PC-9 (cell line): ENCODE data around the gene ENPP4.

Source experiments
- EZH2 ChIP-seq: fragments of 200-600 bp; sonication (generic); IDR thresholded peaks from 2 replicates; pipeline ENCODE4 v1.8.0; 2017; ENCODE audit warnings: antibody characterized with exemption, low read depth
- TF ChIP-seq, protein P1 (sequence below): fragments of 200-600 bp; sonication (generic); conservative IDR thresholded peaks from 2 replicates; pipeline ENCODE4 v1.6.1; 2017; ENCODE audit warnings: mixed run types, antibody characterized with exemption, mild to moderate bottlenecking, moderate library complexity

DNA sequence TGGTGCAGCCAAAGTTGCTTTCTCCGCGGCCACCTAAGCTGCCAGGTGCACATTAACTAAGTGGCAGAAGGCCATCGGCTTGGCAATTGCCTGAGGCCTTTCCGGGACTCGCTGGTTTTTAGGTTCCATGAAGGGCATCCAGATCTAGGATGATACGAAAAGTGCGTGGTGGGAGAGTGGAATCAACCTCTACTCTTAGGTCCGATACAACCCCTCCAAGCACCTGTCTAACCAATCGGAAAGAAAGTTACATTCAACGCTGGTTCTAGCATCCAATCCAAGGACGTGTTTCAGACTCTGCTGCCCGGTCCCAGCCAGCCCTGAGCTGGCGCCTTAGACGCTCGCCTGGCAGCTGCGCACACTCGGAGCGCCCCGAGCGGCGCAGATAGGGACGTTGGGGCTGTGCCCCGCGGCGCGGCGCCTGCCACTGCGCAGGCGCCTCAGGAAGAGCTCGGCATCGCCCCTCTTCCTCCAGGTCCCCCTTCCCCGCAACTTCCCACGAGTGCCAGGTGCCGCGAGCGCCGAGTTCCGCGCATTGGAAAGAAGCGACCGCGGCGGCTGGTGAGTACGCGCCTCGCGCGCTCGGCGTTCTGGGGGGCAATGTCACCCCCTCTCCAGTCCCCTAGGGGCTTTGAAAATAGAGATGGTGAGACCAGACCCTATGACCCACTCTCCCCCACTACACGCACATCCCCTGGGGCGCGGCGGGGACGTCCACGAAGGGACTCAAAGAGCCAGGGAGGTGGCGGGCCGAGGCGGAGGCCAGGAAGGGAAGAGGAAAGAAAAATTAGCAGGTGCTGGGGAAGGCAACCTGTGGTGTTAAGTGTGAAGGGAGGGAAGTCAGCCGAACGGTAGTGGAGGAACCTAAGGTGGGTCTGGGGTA lies at the start of gene ENPP4:
- TF ChIP-seq, protein P1, sequence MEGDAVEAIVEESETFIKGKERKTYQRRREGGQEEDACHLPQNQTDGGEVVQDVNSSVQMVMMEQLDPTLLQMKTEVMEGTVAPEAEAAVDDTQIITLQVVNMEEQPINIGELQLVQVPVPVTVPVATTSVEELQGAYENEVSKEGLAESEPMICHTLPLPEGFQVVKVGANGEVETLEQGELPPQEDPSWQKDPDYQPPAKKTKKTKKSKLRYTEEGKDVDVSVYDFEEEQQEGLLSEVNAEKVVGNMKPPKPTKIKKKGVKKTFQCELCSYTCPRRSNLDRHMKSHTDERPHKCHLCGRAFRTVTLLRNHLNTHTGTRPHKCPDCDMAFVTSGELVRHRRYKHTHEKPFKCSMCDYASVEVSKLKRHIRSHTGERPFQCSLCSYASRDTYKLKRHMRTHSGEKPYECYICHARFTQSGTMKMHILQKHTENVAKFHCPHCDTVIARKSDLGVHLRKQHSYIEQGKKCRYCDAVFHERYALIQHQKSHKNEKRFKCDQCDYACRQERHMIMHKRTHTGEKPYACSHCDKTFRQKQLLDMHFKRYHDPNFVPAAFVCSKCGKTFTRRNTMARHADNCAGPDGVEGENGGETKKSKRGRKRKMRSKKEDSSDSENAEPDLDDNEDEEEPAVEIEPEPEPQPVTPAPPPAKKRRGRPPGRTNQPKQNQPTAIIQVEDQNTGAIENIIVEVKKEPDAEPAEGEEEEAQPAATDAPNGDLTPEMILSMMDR = no peak
- no peak for TF ChIP-seq EZH2
